Fibroblast of peridontal ligament (primary cell): ENCODE measurements around the gene TUT7.
A peak's percentile ranks its signal among the peaks of the same experiment; 100 is the strongest.
"Not testable (repeated sequence)": the region's sequence is repeated elsewhere in the genome, so short reads cannot be mapped to it uniquely, and the experiment has no call there.

Source experiments
- DNase-seq: peaks from one replicate; pipeline ENCODE4 v3.0.0-alpha.2; 2010; ENCODE audit errors: extremely low read depth

The TUT7 gene

DNA sequence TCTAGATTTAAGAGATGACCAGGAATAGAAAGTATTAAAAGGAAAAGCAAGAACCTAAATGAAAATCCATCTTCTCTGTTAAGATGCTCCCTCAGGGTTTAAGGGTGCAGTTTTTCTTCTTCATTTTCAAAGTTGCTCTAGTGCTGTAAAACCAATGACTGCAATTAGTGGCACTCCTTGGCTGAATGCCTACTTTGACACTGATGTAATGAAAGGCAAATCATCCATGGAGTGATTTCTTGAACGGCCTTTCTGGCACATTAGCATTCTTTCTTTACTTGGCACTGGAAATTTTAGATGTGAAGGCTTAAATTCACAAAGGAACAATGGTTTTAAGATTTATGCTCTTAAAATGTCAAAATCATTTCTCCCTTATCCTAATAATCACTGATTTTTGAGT is 52.5 kb downstream of the TUT7 start:
- no peak for DNase-seq

- no peak for DNase-seq
These were observed 53.5 kb downstream of the TUT7 start for GRCh38 chr9:86300701-86301100.

GRCh38 chr9:86298873-86299272 is 55.3 kb downstream of the TUT7 start:
- peak; percentile 65 for DNase-seq

DNA sequence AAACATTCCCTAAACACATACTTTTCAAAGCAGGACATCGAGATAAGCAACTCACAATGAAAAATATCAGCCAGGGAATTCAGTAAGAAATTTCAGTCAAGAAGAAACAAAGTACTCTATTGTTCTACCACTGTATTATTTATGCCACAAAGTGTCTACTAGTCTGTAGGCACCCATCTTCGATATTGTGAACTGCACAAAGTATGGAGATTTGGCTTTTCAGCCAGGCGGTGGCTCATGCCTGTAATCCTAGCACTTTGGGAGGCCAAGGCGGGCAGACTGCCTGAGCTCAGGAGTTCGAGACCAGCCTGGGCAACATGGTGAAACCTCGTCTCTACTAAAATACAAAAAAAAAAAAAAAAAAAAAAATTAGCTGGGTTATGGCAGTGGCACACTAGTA is 63.9 kb downstream of the TUT7 start:
- not testable (repeated sequence) for DNase-seq

DNA sequence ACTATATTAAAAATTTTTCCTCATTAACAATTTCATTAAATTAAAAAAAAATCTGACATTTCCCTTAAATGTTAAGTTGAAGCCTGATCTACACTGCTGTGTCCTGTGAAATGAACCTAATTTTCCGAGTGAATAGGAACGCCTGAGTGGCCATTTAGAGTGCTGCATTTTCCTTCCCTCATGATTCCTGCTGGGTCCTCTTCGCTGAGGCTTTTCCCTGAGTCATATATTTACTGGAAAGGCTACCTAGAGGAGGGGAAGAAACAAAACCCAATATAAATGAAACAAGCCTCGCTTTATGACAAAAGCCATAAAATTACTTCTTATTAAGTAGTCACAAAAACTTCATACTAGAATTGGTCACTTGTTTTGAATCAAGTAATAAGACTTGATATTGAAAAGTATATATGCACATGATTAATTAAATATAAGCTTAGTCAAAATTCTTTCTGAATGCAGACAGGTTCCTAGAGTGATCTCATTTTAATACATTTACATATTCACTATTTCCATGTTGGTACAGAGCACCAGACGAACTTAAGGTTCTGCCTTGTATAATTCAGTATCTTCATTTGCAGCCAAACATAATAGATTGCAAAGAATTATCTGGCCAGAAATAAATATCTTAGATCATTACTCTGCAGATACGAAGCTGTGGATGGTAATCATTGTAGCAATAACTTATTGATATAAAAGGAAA is 65.6 kb downstream of the TUT7 start:
- no peak for DNase-seq

DNA sequence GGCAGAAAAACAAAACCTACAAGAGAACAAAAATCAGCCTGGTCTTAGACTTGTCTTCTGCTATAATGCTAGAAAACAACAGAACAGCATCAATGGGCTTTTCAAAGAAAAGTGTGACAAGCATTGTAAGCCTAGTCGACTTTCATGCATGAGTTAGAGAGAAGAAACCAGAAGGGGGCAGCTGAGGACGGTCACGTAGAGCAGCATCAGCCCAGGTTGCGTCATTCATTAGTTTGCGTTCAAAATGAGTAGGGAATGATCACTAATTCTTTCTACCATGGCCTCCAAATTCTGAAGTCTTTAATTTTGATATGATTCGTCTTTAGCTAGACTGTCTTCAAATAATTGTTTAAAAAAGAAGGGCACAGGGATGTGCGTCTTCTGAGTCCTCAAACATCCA is 67.2 kb downstream of the TUT7 start:
- peak; percentile 62 for DNase-seq

DNA sequence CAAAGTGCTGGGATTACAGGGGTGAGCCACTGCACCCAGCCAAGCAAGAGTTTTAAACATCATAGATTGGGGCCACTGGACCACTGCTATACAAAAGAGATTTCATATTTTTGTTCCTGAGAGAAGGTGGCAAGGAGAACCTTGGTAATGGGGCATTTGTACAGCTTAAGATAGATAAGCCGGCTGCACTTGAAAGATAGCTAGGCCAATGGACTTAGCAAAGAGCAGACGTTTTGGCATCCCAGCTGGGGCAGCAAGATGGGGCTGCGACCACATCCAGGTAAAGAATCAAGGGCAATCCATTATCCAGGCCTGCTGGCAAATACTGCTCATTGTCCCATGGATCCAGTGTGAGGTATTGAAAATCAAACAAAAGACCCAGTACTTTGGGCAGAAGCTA is 67.9 kb downstream of the TUT7 start:
- DNase-seq = no peak

DNA sequence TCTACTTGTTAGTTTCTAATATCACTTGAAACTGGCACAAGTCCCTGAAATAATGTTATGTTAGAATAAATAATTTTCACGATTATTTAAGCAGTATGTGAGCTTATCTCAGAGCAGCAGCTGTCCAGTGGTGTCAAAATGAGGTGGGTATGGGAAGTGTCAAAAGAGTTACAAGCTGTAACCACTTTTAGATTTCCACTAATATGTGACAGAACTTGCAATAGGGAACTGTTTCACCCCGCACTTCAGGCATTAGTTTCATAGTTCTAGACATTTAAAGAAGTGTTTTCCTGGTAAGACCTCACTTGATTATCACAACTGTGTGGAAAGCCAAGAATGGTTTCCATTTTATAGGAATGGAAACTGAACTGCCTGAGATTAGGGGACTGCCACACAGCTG is 68.9 kb downstream of the TUT7 start:
- no peak for DNase-seq

DNA sequence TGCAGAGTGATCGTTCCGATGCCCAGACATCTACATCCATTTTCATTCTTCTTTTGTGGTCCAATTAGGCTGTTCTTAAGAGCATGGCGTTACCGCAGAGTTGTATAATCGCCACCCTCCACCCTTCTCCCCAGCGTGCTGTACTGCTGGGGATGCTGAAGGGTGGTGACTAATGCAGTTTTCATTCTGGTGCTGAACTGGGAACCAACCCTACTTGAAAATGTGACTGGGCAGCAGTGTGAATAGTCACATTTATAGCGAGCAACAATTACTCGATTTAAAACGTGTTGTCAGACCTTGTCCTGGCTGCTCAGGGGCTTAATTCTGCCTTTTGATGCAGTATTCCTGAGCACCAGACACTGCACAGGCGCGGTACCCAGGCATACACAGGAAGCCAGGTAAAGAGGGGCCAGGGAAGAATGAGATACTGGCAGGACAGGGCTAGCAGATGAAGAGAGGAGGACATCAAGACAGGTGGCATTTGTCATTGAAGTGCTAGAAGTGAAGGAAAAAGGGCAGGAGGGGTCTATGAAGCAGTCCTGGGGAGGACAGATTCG is 71.2 kb downstream of the TUT7 start:
- peak; percentile 86 for DNase-seq

- peak; percentile 86 for DNase-seq
These were observed 71.9 kb downstream of the TUT7 start, which contains the start of gene ISCA1 for GRCh38 chr9:86282077-86282978. ISCA1 (minus strand) TSS chr9:86282538; CDS start chr9:86282458, 80 bp downstream.

DNA sequence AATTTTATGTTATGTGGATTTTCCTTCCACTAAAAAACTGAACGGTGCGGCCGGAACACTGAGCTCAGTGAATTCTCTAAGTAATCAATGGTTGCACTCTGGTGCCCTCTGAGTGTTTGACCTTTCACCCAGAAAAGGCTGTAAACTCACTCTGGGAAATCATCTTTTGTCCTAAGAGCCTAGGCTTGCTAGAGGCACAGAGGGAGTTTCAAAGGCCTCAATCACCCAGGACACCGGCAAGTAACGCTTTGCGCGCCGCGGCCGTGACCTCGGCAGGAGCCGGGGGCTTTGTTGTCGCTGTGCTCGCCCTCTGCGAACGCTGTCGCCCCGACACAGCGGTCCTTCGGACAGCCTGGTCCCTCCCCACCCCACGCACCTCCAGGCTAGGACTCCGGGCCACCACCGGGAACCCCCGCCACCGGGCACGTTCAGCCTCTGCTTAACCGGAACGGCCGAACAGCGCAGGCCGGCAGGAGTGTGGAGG is 72.6 kb downstream of the TUT7 start:
- peak; percentile 31 for DNase-seq

GRCh38 chr9:86280580-86280979 is 73.6 kb downstream of the TUT7 start:
- DNase-seq = no peak

DNA sequence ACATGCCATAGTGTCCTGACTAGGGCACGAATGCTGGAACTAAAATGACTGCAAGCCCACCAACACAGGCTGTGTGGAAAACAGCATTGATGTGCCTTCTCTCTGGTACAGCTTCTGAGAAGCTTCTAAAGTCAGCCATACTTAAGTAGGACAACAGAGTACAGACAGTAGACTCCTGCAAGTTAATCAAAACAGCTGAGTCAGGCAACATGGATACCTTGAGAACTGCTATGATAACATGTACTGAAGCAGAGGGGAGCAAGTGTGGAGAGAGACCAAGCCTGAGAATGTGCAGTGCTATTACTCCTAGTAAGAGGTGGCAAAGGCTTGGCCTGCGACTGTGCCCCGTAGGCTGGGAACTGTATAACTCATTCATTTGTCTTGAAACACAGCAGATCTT is 74.4 kb downstream of the TUT7 start:
- no peak for DNase-seq

GRCh38 chr9:86277072-86277471 is 77.1 kb downstream of the TUT7 start:
- no peak for DNase-seq

DNA sequence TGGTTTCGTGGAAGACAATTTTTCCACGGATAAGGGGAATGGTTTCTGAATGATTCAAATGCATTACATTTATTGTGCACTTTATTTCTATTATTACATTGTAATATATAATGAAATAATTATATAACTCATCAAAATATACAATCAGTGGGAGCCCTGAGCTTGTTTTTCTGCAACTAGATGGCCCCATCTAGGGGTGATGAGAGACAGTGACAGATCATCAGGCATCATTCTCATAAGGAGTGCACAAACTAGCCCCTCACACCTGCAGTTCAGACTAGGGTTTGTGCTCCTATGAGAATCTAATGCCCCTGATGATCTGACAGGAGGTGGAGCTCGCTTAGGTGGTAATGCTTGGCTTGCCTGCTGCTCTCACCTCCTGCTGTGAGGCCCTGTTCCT is 78.2 kb downstream of the TUT7 start:
- DNase-seq = no peak

GRCh38 chr9:86274821-86275643 is 79.2 kb downstream of the TUT7 start:
- DNase-seq = no peak

- no peak for DNase-seq
These were observed 82.0 kb downstream of the TUT7 start for GRCh38 chr9:86272221-86272620.

DNA sequence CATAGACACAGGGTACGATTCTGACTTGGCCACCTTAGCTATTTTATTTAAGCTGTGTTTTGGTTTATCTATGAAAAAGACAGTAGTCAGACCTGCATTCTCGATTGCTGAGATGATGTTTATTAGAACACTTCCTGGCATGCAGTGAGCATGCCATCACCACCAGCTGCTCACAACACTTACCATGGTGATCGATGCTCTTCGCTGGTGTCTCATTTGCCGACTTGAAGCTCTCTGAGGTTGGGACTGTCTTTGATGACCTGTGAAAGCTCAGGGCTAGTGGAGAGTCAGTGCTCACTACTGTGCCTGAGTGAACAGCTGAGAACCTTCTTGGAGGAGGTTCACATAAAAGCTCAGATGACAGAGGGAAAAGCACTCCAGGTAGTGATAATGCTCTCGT is 90.3 kb downstream of the TUT7 start:
- no peak for DNase-seq

- DNase-seq = no peak
These were observed 91.7 kb downstream of the TUT7 start for GRCh38 chr9:86262492-86262891.

DNA sequence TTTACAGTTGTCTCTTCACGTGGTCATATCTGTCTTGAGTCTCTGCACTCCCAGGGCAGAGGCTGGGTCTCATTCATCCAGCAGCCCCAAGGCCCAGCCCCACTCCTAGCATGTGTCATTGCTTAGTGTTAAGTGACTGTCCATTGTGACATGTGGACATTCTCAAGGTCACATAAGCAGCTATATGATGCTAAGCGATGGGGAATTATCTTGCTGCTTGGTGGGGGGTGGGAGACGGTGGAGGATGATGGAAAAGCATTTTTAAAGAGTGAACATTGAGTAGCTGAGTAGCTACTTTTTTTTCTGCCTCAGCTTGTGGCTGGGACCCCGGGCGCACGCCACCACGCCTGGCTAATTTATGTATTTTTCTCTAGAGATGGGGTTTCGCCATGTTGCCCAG is 94.7 kb downstream of the TUT7 start, which contains the start of gene C9orf153:
C9orf153 (minus strand) TSS at position 101 of the 400 bp plus-strand sequence. CDS start 30,054 bp downstream, outside the sequence.
- DNase-seq = no peak

DNA sequence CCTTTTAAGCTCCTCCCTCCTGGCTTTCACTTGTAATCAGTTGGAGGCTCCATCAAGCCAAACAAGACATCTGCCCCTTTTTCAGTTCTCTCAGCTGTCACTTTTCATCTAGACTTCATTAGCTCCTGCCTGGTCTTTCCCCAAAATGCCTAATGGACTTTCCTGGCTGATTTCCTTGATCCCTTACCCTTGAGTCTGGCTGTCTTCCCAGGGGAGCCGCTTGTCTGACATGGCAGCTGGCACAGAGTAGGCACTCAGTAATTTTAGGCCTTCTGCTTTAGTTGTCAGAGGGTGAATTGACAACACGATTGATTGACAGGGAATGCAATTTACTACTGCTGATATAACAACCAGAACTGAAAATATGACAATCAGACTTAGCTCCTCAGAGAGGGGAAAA is 96.8 kb downstream of the TUT7 start:
- DNase-seq = no peak

DNA sequence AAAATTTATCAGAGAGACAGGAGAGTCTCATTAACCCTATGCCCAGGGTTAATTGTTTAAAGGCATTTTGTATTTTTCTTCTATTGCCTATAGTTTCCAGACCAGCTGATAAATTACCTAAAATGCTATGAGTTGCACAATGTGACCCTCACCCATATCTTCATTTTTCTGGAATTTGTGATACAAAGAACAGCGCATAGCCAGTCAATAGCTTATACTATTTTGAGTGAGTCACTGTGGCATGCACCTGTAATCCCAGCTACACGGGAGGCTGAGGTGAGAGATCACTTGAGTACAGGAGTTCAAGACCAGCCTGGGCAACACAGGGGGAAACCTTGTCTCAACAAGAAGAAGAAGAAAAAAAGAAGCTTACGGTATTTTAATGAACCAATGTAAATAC is 97.6 kb downstream of the TUT7 start:
- no peak for DNase-seq
